Measurements from ENCODE around the gene LMO1. TPM values are rescaled to one million over a fixed set of nuclear protein-coding genes. Genes with fewer than 3 reads are reported as not detected.

Gene LMO1
- total and polyA plus RNA-seq, 2 of the 13 experiments (the other 11 are each of a cell fraction or from before 2014, with no cell fraction given), result not detected

GRCh38 chr11:8268530-8269400 lies 5.1 kb upstream of the LMO1 start:
- FAIRE-seq, result no peak
- CTCF ChIA-PET (ENCODE audit: low intra/inter-chr PET ratio, low total read pairs), result no interaction called here
- no peaks in the 10 kb centered on the region for H4K20me1 ChIP-seq (ENCODE audit: insufficient read depth, low read length)
- ATAC-seq, result peak; percentile 31
- intact Hi-C loops (cut with micrococcal nuclease; ENCODE audit: unreplicated experiment), result no loop called here
- no peak for DNase-seq (ENCODE audit: low spot score)
- no peaks in the 10 kb centered on the region for H3K4me1 ChIP-seq (ENCODE audit: insufficient read depth, low read length)
- H3K36me3 ChIP-seq (replicated peaks in 1 of 2; ENCODE audit: control insufficient read depth in 1 of 2, insufficient read depth in 2 of 2, low read length in 2 of 2), result no peaks in the 10 kb centered on the region
- H3K4me2 ChIP-seq (ENCODE audit: low read depth, low read length), result peak overlapping the region; percentile 53
- 32% methylated on average over 9 of the region's 65 CpGs for WGBS (ENCODE audit: low lambda C conversion rate)
- peak overlapping the region in 1 of 3 experiments; percentile 33; a peak in 1 of 6 replicates for H3K4me3 ChIP-seq (replicated peaks in 1 of 3; ENCODE audit: insufficient read depth in 1 of 3, low read depth in 2 of 3, low read length in 3 of 3)
- POLR2A ChIA-PET, result interaction anchor here (0.6 kb wide), 1 partner anchor 172 kb away, joined by 3 read pairs; no protein-coding TSS in a partner anchor
- H3K9me3 ChIP-seq (ENCODE audit: low read length), result no peaks in the 10 kb centered on the region
- in situ Hi-C loops (cut with HindIII; ENCODE audit: extremely low pct_ligation_motif_present, low pct_unique_long_range_greater_than_20kb), result loop anchor here (10.0 kb wide), 1 partner anchor 264 kb away; no protein-coding TSS in a partner anchor
- no peaks in the 10 kb centered on the region for H3K79me2 ChIP-seq (ENCODE audit: insufficient read depth, low read length)
- H2AFZ ChIP-seq (ENCODE audit: low read length), result no peak overlapping the region
- no peak for TF ChIP-seq POGK (CRISPR knock-in tag; conservative IDR thresholded peaks at IDR 0.05)
- TF ChIP-seq EZH2 (conservative IDR thresholded peaks at IDR 0.05; ENCODE audit: low read depth, low read length), result peak; percentile 89
- H3K27me3 ChIP-seq (ENCODE audit: control insufficient read depth in 1 of 2, insufficient read depth in 2 of 2, low read length in 2 of 2), result peaks cover 6 to 58% of the 10 kb centered on the region in 2 experiments; a peak in 4 of 5 replicates
- no TSS peak for BruUV-seq (replicated peaks)
- H3K27ac ChIP-seq (ENCODE audit: extremely low read length, insufficient read depth, low read length), result no peak overlapping the region
- no peak overlapping the region for H3K9ac ChIP-seq (ENCODE audit: insufficient read depth, low read depth, low read length)

- H3K79me2 ChIP-seq (ENCODE audit: insufficient read depth, low read length), result no peaks in the 10 kb centered on the region
- ATAC-seq (peak; percentile 9; the same call in 2 of the 3 replicates), FAIRE-seq (no peak), DNase-seq (ENCODE audit: low spot score) (no peak)
- intact Hi-C loops (cut with micrococcal nuclease; ENCODE audit: unreplicated experiment) (no loop called here), in situ Hi-C loops (cut with HindIII; ENCODE audit: extremely low pct_ligation_motif_present, low pct_unique_long_range_greater_than_20kb) (loop anchor here (10.0 kb wide), 1 partner anchor 263 kb away; no protein-coding TSS in a partner anchor)
- H3K4me1 ChIP-seq (ENCODE audit: insufficient read depth, low read length), result no peaks in the 10 kb centered on the region
- ChIA-PET POLR2A (no interaction called here), CTCF (ENCODE audit: low intra/inter-chr PET ratio, low total read pairs) (no interaction called here)
- H4K20me1 ChIP-seq (ENCODE audit: insufficient read depth, low read length), result no peaks in the 10 kb centered on the region
- peak overlapping the region in 1 of 3 experiments; percentile 33; a peak in 1 of 6 replicates for H3K4me3 ChIP-seq (replicated peaks in 1 of 3; ENCODE audit: insufficient read depth in 1 of 3, low read depth in 2 of 3, low read length in 3 of 3)
- H3K27me3 ChIP-seq (ENCODE audit: control insufficient read depth in 1 of 2, insufficient read depth in 2 of 2, low read length in 2 of 2), result peaks cover 7 to 65% of the 10 kb centered on the region in 2 experiments; a peak in 4 of 5 replicates
- no peak overlapping the region for H3K9ac ChIP-seq (ENCODE audit: insufficient read depth, low read depth, low read length)
- no peaks in the 10 kb centered on the region for H3K36me3 ChIP-seq (replicated peaks in 1 of 2; ENCODE audit: control insufficient read depth in 1 of 2, insufficient read depth in 2 of 2, low read length in 2 of 2)
- no peak overlapping the region for H3K27ac ChIP-seq (ENCODE audit: extremely low read length, insufficient read depth, low read length)
- no peaks in the 10 kb centered on the region for H3K9me3 ChIP-seq (ENCODE audit: low read length)
- no TSS peak for BruUV-seq (replicated peaks)
- peak overlapping the region; percentile 53 for H3K4me2 ChIP-seq (ENCODE audit: low read depth, low read length)
- WGBS (ENCODE audit: low lambda C conversion rate), result 70% methylated on average over 7 of the region's 74 CpGs
- H2AFZ ChIP-seq (ENCODE audit: low read length), result no peak overlapping the region
- TF ChIP-seq HNF1B (CRISPR knock-in tag; IDR thresholded peaks at IDR 0.05), result no peak
- no peak for TF ChIP-seq SRY (CRISPR knock-in tag; IDR thresholded peaks at IDR 0.05)
- TF ChIP-seq KMT2B (CRISPR knock-in tag; IDR thresholded peaks at IDR 0.05), result no peak
- peak; percentile 68; the same call in 1 of the 2 replicates for TF ChIP-seq EZH2 (conservative IDR thresholded peaks at IDR 0.05; ENCODE audit: low read depth, low read length)
- TF ChIP-seq ZNF263 (CRISPR knock-in tag; IDR thresholded peaks at IDR 0.05), result no peak
- TF ChIP-seq NFE2 (CRISPR knock-in tag; IDR thresholded peaks at IDR 0.05), result no peak
- no peak for TF ChIP-seq IKZF1 (IDR thresholded peaks at IDR 0.05)
Observed at GRCh38 chr11:8267831-8268529, 4.3 kb upstream of the LMO1 start.

All from HepG2 (cell line).